ENCODE measurements around the gene KIRREL2.
"Not testable (repeated sequence)": the region's sequence is repeated elsewhere in the genome, so short reads cannot be mapped to it uniquely, and the experiment has no call there.

The KIRREL2 gene

GRCh38 chr19:35856546-35857149 is at the start of gene KIRREL2:
Gene KIRREL2, plus strand, starts transcription at chr19:35856911. Its CDS starts 209 bp downstream, at chr19:35857120.
- DNase-seq (ENCODE audit: low spot score) = peak; percentile 1

DNA sequence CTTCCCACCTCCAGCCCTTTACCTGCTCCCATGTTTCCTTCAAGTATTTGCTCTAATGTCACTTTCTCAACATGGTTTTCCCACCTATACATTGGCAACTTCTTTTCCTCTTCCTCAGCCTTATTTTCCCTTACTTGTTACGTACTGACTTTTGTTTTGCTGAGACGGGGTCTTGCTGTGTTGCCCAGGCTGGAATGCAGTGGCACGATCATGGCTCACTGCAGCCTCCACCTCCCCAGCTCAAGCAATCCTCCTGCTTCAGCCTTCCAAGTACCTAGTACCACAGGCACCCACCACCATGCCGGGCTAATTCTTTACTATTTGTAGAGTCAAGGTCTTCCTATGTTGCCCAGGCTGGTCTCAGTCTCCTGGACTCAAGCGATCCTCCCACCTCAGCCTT is 49.1 kb upstream of the KIRREL2 start:
- no peak for DNase-seq (ENCODE audit: low spot score)

DNA sequence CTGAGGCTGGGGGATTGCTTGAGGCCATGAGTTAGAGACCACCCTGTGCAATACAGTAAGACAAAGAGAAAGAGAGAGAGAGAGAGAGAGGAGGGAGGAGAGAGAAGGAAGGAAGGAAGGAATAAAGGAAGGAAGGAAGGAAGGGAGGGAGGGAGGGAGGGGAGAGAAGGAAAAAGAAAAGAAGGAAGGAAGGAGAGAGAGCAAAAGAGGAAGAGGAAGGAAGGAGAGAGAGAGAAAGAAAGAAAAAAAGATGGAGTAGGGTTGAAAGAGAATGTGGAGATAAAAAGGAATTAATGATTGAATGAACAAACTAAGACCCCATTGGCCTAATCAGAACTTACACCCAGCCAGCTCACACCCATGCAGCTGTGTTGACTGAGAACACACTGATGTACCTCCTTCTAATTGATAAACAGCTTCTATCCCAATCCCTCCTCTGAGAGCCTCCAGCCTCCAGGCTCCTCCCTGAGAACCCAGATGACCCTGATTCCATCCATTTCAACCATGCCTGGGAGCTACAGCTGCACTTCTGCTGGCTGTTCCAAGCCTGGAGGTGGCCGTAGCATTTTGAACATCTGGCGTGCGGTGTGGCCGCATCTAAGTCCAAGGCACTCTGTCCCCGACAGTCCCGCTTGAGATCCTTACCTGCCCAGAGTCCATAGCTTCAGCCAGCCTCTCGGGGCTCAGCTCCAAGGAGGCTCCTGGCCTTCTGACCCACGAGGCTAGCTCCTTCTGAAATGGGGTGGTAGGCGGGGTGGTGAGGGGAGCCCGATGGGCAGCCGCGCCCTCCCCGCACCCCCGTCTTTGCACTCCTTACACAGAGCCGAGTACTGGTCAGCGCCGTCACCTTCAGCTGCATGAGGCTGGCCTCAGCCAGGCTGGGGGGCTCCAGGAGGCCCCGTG is 45.1 kb upstream of the KIRREL2 start:
- no peak for DNase-seq (ENCODE audit: low spot score)

GRCh38 chr19:35812220-35813042 is 44.3 kb upstream of the KIRREL2 start, which contains the start of gene PRODH2:
Gene PRODH2, minus strand, starts transcription at chr19:35812845. Its CDS starts 40 bp downstream, at chr19:35812805.
- no peak for DNase-seq (ENCODE audit: low spot score)

- DNase-seq (ENCODE audit: low spot score) = no peak
Measured at GRCh38 chr19:35813043-35813890, 43.4 kb upstream of the KIRREL2 start.

DNA sequence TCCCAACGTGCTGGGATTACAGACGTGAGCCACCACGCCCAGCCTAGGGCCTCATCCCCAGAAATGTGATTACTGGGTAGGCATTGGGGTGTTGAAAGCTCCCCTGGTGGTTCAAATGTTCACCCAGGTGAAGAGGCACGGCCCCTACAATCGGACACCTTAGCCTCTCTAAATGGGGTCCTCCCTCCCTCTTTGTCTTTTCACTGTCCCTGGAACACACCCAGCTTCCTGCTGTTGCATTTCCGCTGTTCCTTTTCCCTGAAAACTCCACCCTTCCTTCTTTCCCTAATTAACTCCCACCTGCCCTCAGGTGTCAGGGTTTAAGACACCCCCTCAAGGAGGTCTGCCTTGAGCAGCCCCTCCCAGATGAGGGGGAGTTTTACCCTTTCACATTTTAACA is 40.4 kb upstream of the KIRREL2 start:
- no peak for DNase-seq (ENCODE audit: low spot score)

DNA sequence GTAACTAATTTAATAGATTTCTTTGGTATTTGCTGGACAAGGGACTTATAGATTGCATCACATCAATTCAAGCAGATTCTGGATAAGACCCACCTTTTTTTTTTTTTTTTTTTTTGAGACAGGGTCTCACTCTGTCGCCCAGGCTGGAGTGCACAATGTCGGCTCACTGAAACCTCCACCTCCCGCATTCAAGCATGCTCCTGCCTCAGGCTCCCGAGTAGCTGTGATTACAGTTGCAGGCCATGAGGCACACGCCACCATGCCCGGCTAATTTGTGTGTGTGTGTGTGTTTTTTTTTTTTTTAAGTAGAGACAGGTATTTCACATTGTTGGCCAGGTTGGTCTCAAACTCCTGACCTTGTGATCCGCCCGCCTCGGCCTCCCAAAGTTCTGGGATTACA is 39.9 kb upstream of the KIRREL2 start:
- no peak for DNase-seq (ENCODE audit: low spot score)

DNA sequence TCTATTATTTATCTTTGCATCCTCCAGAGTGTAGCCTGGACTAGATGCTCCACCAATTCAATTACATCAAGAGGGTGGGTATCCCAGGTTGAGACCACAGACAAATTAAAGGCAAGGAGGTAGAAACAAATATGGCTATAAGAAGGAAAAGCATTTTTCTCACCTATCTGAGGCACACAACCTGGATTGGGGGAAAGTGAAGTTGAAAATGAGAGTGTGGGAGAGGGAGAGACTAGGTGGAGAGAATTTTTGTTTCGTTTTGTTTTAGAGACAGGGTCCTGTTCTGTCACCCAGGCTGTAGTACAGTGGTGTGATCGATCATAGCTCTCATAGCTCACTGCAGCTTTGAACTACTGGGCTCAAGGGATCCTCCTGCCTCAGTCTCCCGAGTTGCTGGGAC is 38.3 kb upstream of the KIRREL2 start:
- DNase-seq (ENCODE audit: low spot score) = no peak

DNA sequence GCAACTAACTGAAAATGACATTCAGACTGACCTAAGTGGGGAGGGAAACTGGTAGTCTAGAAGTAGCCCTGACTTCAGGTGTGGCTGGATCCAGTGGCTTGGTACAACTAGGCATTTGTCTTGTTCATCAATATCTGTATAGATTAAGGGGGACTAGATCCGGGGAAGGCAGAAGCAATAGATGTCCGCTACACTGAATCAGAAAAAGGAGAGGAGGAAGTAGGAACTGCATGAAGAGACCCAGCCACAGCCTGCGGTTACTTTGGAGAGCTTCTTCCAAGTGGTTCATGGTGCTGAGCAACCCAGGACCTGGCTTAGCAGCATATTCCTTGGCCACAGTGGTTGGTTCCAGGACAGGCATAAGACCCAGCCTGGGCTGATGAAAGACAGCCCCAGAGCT is 34.1 kb upstream of the KIRREL2 start:
- no peak for DNase-seq (ENCODE audit: low spot score)

DNA sequence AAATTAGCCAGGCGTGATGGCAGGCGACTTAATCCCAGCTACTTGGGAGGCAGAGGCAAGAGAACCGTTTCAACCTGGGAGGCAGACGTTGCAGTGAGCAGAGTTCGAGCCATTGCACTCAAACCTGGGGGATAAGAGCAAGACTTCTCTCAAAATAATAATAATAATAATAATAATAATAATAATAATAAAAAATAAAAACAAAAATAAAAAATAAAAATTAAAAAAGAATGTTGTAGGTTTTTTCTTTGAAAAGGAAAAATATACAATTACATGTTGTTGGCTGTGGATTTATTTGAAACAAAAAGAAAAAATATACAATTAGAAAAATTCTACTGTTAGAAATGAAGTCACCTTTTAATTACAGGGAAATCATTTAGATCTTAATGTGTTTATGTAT is 32.6 kb upstream of the KIRREL2 start:
- no peak for DNase-seq (ENCODE audit: low spot score)

DNA sequence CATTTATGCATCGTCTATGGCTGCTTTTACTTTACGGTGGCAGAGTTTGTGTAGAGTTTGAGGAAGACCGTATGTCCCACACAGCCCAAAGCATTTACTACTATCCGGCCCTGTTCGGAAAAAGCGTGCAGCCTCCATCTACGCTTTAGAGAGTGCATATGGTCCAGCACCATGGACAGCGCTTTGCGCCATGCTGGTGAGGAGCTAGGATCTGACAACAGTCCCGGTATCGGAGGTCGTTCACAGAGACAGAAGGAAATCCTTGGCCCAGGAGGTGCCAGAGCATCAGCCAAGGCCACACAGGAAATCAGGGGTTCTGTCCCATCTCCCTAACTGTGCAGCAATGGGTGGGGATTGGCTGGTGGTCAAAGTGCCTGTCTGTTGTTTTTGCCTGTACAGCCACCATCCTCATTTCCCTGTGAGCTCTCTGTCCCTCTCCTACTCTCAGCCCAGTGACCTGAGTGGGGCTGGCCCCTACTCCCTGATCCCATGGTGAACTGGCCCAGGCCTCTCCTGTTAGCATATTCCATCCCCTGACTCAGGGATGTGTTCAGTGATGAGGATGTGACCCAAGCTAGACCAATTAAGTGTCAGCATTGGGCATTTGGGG is 27.9 kb upstream of the KIRREL2 start:
- DNase-seq (ENCODE audit: low spot score) = peak; percentile 16

- no peak for DNase-seq (ENCODE audit: low spot score)
Measured at GRCh38 chr19:35830986-35831385, 25.7 kb upstream of the KIRREL2 start.

DNA sequence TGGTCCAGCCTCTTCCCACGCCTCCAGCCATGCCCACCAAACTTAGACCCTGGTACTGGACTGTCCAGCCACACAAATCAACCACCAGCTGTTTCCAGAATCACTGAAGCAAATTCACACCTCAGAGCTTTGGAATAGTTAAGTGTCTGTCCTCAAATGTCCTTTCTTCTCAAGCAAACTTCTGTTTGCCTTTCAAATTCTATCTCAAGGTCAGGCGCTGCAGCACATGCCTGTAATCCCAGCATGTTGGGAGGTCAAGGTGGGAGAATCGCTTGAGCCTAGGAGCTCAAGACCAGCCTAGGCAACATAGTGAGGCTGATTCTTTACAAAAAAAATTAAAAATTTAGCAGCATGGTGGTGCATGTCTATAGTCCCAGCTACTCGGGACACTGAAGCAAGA is 24.7 kb upstream of the KIRREL2 start:
- no peak for DNase-seq (ENCODE audit: low spot score)

DNA sequence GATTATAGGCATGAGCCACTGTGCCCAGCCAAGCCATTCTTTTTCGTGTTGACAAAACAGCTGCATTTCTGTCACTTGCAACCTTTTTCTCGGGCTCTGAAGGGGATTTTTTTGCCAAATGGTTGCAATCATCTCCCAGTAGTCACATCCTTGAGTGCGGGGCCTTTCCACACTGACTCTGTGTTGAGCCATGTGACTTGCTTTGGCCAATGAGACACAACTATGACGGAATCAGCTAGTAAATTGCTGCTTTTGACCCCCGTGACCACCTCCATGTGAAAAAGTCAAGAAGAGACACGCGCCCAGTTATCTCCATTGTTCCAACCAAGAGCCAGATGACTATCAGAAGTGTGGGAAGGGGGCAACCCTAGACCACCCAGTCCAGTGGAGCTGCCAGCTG is 22.7 kb upstream of the KIRREL2 start:
- DNase-seq (ENCODE audit: low spot score) = no peak

DNA sequence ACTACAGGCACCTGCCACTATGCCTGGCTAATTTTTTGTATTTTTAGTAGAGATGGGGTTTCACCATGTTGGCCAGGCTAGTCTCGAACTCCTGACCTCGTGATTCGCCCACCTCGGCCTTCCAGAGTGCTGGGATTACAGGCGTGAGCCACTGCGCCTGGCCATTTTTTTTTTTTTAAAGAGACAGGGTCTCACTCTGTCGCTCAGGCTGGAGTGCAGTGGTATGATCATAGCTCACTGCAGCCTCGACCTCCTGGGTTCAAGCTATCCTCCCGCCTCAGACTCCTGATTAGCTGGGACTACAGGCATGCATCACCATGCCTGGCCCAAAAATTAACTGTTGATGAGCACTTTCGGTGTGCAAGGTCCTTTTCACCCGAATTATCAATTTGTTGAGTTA is 20.6 kb upstream of the KIRREL2 start:
- DNase-seq (ENCODE audit: low spot score) = not testable (repeated sequence)

DNA sequence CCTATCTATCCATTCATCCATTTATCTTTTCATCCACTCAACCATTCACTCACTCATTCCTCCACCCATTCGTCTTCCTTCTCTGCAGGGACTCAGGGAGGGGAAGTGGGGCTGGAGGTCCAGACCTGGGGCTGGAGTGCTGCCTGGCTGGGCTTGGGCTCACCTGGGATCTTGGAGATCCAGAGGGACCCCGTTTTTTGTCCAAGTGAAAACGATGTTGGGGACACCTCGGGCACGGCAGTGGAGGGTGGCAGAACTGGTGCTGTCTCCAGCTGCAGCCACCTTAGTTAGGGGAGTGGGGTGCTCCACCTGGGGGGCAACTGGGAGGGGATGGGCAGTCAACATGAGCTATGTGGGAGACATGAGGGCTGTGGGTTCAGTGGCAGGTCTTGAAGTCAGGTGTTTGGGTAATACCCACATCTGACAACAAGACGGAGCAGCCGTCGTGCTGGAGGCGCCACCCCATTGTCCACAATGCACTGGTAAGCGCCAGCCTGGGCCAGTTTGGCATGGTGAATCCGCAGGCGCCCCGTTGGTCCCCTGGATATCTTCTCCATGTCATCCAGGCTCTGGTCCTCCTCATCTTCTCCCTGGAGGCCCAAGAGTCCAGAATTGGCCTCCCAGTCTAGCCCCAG is 14.6 kb upstream of the KIRREL2 start:
- DNase-seq (ENCODE audit: low spot score) = no peak

DNA sequence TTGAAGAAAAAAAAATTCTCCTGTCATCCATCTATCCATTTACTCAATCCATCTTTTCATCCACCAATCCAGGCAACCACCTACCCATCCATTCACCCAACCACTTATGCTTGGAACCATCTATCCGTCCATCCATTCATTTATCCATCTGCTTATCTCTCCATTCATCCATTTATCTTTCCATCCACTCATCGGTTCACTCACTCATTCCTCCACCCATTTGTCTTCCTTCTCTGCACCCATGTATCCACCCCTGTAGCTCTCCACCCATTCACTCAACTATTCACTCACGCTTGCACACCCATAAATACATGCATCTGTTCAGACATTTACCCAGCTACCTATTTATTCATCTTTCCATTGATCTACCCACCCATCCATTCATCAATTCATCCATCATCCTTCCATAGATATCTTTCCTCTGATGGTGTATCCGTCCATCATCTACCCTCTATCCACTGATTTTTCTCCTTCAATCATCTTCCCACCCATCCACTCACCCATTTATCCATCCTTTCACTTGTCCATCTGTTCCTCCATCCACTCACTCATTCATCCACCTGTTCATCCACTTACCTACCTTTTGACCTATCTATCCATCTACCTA is 13.9 kb upstream of the KIRREL2 start:
- no peak for DNase-seq (ENCODE audit: low spot score)

DNA sequence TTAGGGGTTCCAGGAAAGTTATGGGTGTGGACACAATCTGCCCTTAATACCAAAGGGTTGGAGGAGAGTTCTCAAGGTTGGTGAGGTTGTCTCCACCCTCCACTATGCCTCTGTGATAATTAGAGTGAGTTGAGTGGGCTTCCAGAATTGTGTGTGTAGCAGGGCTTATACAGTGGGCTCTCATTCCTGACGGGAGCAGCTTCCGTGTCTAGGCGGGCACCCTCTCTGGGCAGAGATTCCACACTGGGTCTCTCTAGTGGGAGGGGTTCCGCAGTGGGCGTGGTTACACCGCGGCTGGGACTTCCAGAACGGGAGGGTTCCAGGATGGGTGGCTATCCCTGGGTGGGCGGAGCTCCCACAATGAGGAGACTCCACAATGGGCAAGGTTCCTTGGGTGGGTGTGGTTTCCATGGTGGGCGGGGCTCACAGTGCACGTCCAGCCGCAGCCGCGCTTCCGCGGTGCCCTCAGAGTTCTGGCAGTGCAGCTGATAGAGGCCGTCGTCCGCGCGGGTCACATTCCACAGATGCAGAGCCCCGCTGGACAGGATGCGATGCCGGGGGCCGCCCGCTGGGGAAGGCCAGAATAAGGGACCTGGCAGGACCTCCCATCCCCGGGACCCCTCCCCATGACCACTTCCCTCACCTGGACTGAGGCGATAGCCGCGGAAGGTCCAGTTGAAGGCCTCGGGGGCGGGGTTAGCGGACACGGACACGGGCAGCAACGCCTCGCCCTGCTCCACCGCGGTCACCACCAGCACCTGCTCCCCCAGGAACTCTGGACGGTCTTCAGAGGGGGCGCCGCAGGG is 12.8 kb upstream of the KIRREL2 start:
- DNase-seq (ENCODE audit: low spot score) = no peak

DNA sequence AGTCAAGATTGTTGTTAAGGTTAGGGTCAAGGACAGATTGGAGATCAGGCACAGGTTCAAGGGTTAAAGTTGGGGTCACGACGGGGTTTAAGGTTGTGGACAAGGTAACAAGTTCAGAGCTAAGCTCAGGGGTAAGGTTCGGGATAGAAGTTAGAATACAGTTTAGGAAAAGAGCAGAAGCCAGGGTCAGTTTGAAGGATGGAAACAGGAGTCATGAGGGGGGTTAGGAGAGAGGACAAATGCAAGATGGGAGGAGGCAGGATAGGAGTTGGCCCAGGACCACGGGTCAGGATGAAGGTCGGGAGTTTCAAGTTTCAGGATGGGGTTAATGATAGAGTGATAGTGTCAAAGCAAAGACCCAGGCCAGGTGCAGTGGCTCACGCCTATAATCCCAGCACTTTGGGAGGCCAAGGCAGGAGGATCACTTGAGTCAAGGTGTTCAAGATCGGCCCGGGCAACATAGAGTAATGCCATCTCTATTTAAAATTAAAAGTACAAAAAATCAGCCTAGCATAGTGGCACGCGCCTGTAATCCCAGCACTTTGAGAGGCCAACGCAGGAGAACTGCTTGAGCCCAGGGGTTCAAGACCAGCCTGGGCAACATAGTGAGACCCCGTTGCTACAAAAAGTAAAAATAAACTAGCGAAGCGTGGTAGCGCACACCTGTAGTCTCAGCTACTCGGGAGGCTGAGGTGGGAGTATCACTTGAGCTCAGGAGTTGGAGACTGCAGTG is 12.1 kb upstream of the KIRREL2 start:
- DNase-seq (ENCODE audit: low spot score) = no peak

Data from CD4-positive, alpha-beta T cell treated with Interleukin-15 for 4 hours (primary cell).